Loucy (cell line): ENCODE data around the gene RPL13.

Experiments used
- H2AFZ ChIP-seq: fragments of 200-600 bp; sonication (generic); 2 replicates; pipeline ENCODE4 v1.6.0; 2016; ENCODE audit warnings: antibody characterized with exemption, mild to moderate bottlenecking, low read length, moderate library complexity
- H3F3A ChIP-seq: fragments of 200-600 bp; 2 replicates; pipeline ENCODE4 v1.6.0; 2016; ENCODE audit warnings: antibody characterized with exemption, low read depth, mild to moderate bottlenecking
- H3K27me3 ChIP-seq: fragments of 200-600 bp; sonication (generic); 2 replicates; pipeline ENCODE4 v1.6.1; 2014; ENCODE audit warnings: low read length, mild to moderate bottlenecking; ENCODE audit not compliant: insufficient read depth, poor library complexity, severe bottlenecking
- H3K36me3 ChIP-seq: fragments of 200-600 bp; sonication (generic); 2 replicates; pipeline ENCODE4 v1.6.1; 2016; ENCODE audit warnings: low read length; ENCODE audit not compliant: insufficient read depth
- H3K4me1 ChIP-seq: fragments of 200-600 bp; sonication (generic); 2 replicates; pipeline ENCODE4 v1.5.1; 2014; ENCODE audit warnings: low read length, mild to moderate bottlenecking; ENCODE audit not compliant: insufficient read depth, poor library complexity, severe bottlenecking
- H3K4me2 ChIP-seq: fragments of 200-600 bp; sonication (generic); 2 replicates; pipeline ENCODE4 v1.6.0; 2014; ENCODE audit warnings: antibody characterized with exemption, low read length, low read depth, mild to moderate bottlenecking; ENCODE audit not compliant: poor library complexity, severe bottlenecking
- H3K4me3 ChIP-seq: fragments of 200-600 bp; sonication (generic); 2 replicates; pipeline ENCODE4 v1.5.1; 2014; ENCODE audit warnings: low read length, mild to moderate bottlenecking, mixed read lengths; ENCODE audit not compliant: poor library complexity, severe bottlenecking
- H3K79me2 ChIP-seq: fragments of 200-600 bp; sonication (generic); 2 replicates; pipeline ENCODE4 v1.6.1; 2014; ENCODE audit warnings: low read length; ENCODE audit not compliant: insufficient read depth
- H3K9ac ChIP-seq: fragments of 200-600 bp; sonication (generic); 2 replicates; pipeline ENCODE4 v1.6.0; 2014; ENCODE audit warnings: mild to moderate bottlenecking, low read depth, low read length, moderate library complexity; ENCODE audit not compliant: poor library complexity, severe bottlenecking
- H3K9me2 ChIP-seq: fragments of 200-600 bp; sonication (generic); replicated peaks from 2 replicates; pipeline ENCODE4 v1.6.1; 2016; ENCODE audit warnings: low read depth, low read length, mixed read lengths
- H3K9me3 ChIP-seq: fragments of 200-600 bp; sonication (generic); 2 replicates; pipeline ENCODE4 v1.6.1; 2014; ENCODE audit warnings: mild to moderate bottlenecking, antibody characterized with exemption, low read length, low read depth; ENCODE audit not compliant: insufficient read depth
- H4K20me1 ChIP-seq: fragments of 200-600 bp; sonication (generic); 2 replicates; pipeline ENCODE4 v1.6.0; 2014; ENCODE audit warnings: antibody characterized with exemption, low read length, mild to moderate bottlenecking; ENCODE audit not compliant: insufficient read depth, poor library complexity, severe bottlenecking
- EZH2phosphoT487 ChIP-seq: fragments of 200-600 bp; IDR thresholded peaks from 2 replicates; pipeline ENCODE4 v1.6.1; 2018; ENCODE audit warnings: antibody characterized with exemption, mild to moderate bottlenecking, moderate library complexity, borderline replicate concordance
- TF ChIP-seq, protein P1 (sequence below): fragments of 200-600 bp; sonication (generic); conservative IDR thresholded peaks from 2 replicates; pipeline ENCODE4 v1.5.1; 2014; ENCODE audit warnings: mild to moderate bottlenecking, antibody characterized with exemption, low read length

Gene RPL13

DNA sequence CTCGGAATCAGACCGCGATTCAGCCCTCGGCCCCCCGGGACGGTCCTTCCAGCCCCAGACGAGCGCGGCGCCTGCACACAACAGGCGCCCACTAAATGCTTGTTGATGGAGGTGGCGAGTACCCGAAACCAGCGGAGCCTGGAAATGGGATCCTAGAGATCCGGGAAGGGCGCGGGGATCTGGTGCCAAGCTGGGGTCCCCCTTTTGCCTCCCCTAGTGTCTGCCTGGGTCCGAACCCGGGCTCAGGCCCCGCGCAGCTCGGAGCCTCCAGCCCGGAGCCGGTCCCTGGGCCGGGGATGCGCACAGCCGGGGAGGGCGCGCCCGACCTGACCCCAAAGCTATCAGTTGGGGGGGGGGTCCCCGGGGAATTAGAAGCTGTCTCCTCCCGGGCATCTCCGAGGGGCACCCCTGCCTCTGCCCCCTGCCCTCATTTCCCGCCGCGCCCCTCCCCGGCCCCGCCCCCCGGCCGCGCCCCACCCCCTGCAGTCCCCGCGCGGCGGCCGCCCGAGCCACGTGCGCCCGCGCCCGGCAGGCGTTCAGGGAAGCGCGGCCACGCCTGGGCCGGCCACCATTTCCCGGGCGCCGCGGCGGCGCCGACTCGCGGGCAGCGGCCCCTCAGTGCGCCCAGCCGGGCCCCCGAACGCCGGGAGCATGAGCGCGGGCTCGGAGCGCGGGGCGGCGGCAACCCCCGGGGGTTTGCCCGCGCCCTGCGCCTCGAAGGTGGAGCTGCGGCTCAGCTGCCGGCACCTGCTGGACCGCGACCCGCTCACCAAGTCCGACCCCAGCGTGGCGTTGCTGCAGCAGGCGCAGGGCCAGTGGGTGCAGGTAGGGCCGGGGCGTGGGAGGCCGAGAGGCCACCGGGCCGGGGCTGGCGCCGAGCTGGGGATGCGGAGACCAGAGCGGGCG, 15.0 kb downstream of the RPL13 start, which contains the start of gene CPNE7:
CPNE7 (plus strand) TSS at position 512 of the 906 bp plus-strand sequence; CDS start at position 652, 140 bp downstream.
- H4K20me1 ChIP-seq, result no peaks in the 10 kb centered on the region
- H3K9me3 ChIP-seq, result no peaks in the 10 kb centered on the region
- H3K9me2 ChIP-seq, result no peaks in the 10 kb centered on the region
- H3K36me3 ChIP-seq, result no peaks in the 10 kb centered on the region
- TF ChIP-seq, protein P1, sequence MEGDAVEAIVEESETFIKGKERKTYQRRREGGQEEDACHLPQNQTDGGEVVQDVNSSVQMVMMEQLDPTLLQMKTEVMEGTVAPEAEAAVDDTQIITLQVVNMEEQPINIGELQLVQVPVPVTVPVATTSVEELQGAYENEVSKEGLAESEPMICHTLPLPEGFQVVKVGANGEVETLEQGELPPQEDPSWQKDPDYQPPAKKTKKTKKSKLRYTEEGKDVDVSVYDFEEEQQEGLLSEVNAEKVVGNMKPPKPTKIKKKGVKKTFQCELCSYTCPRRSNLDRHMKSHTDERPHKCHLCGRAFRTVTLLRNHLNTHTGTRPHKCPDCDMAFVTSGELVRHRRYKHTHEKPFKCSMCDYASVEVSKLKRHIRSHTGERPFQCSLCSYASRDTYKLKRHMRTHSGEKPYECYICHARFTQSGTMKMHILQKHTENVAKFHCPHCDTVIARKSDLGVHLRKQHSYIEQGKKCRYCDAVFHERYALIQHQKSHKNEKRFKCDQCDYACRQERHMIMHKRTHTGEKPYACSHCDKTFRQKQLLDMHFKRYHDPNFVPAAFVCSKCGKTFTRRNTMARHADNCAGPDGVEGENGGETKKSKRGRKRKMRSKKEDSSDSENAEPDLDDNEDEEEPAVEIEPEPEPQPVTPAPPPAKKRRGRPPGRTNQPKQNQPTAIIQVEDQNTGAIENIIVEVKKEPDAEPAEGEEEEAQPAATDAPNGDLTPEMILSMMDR, result no peak
- TF ChIP-seq EZH2phosphoT487, result no peak
- H3K27me3 ChIP-seq, result no peaks in the 10 kb centered on the region
- H3F3A ChIP-seq, result no peaks in the 10 kb centered on the region
- no peaks in the 10 kb centered on the region for H3K79me2 ChIP-seq
- H2AFZ ChIP-seq, result no peak within 1 kb of the TSS
- H3K9ac ChIP-seq, result no peak within 1 kb of the TSS
- H3K4me3 ChIP-seq, result no peak within 1 kb of the TSS
- H3K4me2 ChIP-seq, result no peak within 1 kb of the TSS
- no peaks in the 10 kb centered on the region for H3K4me1 ChIP-seq

DNA sequence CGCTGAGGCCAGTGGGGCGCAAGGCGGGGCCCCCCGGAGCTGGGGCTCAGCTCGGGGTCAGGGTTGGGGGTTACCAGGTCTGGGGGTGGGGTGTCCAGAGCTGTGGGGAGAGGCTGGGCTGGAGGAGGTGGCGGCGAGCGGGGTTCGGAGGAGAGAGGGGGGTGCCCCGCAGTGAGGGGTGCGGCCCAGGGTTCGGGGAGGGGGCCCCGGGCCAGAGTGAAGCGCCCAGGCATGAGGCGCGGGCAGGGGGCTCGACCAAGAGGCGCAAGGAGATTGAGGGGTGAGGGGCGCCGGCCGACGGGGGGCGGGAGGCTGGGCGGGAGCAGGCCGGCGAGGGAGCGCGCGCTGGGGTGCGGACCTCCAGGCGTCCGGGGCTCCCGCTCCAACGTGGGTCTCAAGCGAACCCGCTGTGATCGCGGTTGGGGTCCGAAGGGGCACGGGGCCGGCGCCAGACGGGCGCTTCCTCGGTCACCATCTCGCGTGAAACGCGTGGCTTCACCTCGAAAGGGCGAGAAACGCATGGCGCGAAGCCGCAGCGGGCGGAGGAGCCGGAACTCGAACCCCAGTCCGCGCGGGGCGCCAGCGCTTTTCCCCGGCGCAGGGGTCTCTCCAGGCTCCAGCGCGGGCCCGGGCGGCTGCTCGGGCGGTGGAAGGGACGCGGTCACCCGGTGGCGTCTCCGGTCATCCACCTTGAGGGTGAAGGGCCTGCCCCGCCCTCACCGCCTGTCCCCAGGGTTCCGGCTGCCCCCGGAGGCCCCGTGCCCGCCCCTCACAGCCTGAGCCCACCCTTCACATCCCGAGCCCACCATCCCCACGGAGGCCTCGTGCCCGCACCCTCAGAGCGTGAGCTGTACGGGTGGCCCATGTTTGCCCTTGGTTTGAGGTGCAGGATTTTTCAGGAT, 15.9 kb downstream of the RPL13 start:
- Histone ChIP-seq H4K20me1 (no peaks in the 10 kb centered on the region), H3K9me2 (no peaks in the 10 kb centered on the region), H3K9ac (no peak overlapping the region), H3K9me3 (no peaks in the 10 kb centered on the region), H3K4me2 (no peak overlapping the region), H3K4me3 (no peak overlapping the region), H3K27me3 (no peaks in the 10 kb centered on the region), H3K36me3 (no peaks in the 10 kb centered on the region), H3K4me1 (no peaks in the 10 kb centered on the region), H3F3A (no peaks in the 10 kb centered on the region), H3K79me2 (no peaks in the 10 kb centered on the region), H2AFZ (no peak overlapping the region)
- TF ChIP-seq, protein P1, result no peak
- no peak for TF ChIP-seq EZH2phosphoT487

DNA sequence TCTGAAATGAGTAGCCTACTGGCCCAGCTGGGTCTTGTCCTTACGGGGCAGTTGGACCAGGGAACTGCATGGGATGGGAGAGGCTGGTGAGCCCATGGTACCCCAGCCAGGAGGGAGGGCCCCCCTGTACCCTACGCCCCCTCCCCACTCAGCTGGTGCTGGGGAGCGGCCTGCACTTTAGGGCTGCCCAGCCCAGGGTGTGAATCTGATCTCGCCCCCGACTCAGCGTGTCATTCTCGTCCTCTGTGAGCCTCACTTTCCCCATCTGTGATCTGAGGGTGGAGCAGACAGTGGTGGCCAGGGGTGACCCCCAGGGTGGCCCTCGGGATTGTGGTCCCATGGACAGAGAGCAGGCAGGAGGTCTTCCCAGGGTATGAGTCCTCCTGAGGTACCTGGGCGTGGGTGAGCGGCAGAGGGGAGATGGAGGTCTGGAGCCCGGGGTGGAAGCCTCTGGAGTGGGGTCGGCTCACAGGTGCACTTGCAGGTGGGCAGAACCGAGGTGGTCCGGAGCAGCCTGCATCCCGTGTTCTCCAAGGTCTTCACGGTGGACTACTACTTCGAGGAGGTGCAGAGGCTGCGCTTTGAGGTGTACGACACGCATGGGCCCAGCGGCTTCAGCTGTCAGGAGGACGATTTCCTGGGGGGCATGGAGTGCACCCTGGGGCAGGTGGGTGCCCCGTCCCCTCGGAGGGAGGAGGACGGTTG, 16.7 kb downstream of the RPL13 start:
- Histone ChIP-seq H3K9me2 (no peaks in the 10 kb centered on the region), H3K79me2 (no peaks in the 10 kb centered on the region), H3K36me3 (no peaks in the 10 kb centered on the region), H4K20me1 (no peaks in the 10 kb centered on the region), H3K4me2 (no peak overlapping the region), H3K9me3 (no peaks in the 10 kb centered on the region), H3K9ac (no peak overlapping the region), H3K4me3 (no peak overlapping the region), H2AFZ (no peak overlapping the region), H3K4me1 (no peaks in the 10 kb centered on the region), H3K27me3 (no peaks in the 10 kb centered on the region), H3F3A (no peaks in the 10 kb centered on the region)
- TF ChIP-seq, protein P1, result no peak
- TF ChIP-seq EZH2phosphoT487, result no peak
